Brain pericyte (primary cell): ENCODE measurements around the gene ZBTB46.

Experiments used
- DNase-seq: peaks from one replicate; pipeline ENCODE4 v3.0.0-alpha.2; 2012; ENCODE audit warnings: low read depth, low spot score

The ZBTB46 gene

DNA sequence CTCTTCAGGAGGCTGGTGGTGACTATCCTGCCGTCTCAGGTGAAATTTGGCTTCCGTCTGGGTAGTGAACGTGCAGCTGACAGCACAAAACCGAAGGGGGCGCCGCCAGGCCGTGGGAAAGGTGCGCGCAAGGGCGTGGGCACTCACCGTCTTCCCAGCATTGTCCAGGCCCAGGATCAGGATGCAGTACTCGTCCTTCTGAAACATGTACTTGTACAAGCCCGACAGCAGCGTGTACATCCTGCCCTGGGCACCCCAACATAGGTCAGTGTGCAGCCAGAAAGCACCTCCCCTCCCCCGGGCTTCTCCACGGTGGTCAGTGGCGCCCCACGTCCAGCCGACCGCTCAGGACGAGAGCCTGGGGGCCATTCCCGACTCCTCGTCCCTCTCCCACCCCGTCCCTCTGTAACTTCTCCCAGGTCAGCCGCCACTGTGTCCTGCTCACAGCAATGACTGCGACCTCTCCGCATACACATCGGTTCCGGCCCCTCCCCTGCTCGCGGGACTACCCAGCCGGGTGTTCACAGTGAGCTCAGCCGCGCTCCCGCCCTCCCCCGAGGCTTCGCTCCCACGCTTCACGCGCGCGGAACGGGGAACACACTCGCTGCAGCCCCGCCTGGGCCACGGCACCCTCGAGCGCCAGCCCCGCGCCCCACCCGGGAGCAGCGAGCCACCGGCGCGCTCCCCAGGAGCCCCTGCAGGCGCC lies 124.1 kb downstream of the ZBTB46 start:
- no peak for DNase-seq

GRCh38 chr20:63706027-63706695 lies 124.9 kb downstream of the ZBTB46 start:
- DNase-seq = no peak

GRCh38 chr20:63705232-63706026 lies 125.6 kb downstream of the ZBTB46 start:
- DNase-seq = no peak

GRCh38 chr20:63704749-63705117 lies 126.3 kb downstream of the ZBTB46 start:
- DNase-seq = no peak

- DNase-seq = no peak
Observed at GRCh38 chr20:63703976-63704748, 126.9 kb downstream of the ZBTB46 start.

- DNase-seq = no peak
Observed at GRCh38 chr20:63703471-63703975, 127.5 kb downstream of the ZBTB46 start.

GRCh38 chr20:63702751-63703470 lies 128.2 kb downstream of the ZBTB46 start:
- DNase-seq = no peak

DNA sequence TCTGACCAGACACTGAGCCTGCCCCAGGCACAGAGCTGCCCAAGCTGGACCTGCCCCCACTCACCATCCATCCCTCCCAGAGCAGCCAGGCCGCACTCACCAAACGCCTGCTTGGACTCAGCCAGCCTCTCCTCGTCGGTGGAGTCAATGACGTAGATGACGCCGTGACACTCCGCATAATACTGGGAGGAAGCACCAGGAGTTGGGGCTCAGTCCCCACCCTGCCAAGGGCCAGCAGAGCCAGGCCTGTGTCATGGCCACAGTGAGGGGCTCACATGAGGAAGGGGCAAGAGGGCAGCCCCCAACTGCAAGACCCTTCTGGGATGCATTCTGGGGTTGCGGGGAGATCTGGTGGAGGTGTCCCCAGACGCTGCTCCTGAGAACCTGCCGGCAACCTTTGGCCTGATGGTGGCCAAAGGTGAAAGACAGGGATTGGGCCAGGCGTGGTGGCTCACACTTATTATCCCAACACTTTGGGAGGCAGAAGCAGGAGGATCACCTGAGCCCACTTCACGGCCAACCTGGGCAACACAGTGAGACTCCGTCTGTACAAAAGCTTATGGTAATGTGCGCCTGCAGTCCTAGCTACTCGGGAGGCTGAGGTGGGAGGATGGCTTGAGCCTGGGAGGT lies 128.9 kb downstream of the ZBTB46 start:
- DNase-seq = no peak

GRCh38 chr20:63701329-63702035 lies 129.6 kb downstream of the ZBTB46 start:
- no peak for DNase-seq

DNA sequence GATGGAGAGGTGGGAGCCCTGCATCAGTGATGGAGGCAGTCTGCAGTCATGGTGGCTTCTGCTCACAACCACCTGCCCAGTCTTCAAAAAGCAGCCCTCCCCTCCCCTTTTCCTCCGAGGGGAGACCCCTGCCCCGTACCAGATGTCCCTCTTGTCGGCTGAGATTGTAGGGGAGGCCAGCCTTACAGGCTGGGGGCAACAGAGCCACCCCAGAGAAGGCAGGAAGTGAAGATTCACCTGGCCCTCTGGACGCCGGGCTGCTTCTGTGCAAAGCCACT lies 130.1 kb downstream of the ZBTB46 start:
- DNase-seq = no peak

- no peak for DNase-seq
Observed at GRCh38 chr20:63700199-63701050, 130.6 kb downstream of the ZBTB46 start.

DNA sequence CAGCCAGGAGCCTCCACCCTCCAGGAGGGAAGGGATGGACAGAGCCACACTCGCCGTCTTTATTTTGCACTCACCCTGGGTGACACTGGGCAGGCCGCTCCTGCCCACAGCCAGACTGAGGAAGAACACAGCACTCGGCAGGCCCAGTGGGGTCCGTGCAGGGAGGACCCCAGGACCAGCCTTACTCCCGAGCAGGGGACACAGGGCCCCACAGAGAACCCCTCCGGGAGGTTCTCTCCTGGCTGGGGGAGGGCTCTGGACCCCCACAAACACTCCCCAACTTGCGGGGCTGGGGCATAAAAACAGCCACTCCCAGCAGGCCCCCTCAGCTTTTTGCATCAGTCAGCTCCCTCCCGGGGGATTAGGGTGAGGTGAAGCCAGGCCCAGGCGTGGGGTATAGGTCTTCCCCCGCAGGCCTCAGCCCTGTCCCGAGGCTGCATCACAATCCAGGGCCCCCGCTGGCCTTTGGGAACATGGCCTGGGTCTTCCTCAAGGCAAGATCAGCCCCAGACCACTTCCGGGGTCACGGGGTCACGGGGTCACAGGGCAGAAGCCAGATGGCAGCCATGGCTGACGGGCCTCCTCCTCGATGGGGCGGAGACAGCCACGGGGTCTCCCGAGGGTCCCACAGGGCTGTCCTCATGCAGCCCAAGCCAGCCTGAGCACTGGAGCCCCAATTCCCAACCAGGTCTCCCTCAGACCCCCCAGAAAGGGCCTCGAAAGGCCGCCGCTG lies 131.4 kb downstream of the ZBTB46 start:
- DNase-seq = no peak

DNA sequence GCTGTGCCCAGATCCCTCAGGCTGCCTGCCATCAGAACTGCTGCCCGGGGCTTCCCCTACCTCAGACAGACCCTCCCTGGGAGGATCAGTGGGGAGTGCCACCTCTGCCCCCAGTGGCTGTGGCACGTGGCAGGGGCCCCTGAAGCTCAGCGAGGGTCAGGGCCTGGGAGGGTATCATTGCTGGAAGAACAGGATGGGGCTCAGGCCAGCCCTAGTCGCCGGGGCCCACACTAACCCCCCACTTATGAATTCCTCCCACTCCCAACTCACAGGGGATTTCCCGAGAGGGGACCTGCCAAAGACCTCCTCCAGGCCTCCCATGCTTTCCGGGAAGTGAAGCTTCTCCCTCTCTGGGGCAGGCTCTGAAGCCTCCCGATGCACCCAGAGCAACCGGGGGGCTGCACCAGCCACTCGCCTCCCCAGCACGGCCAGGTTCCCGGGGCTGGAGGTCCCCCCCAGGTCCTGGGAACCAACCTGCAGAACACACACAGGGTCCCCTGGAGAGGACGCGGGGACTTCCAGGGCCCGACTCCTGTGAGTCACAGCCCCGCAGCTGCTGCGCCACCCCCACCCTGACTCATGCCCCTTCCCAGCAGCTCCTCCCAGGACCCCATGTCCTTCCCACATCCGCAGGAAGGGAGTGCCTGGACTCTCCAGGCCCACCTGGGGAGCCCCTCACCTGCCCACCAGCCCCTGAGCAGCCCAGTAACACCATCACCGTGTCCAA lies 132.2 kb downstream of the ZBTB46 start:
- DNase-seq = peak; percentile 71

DNA sequence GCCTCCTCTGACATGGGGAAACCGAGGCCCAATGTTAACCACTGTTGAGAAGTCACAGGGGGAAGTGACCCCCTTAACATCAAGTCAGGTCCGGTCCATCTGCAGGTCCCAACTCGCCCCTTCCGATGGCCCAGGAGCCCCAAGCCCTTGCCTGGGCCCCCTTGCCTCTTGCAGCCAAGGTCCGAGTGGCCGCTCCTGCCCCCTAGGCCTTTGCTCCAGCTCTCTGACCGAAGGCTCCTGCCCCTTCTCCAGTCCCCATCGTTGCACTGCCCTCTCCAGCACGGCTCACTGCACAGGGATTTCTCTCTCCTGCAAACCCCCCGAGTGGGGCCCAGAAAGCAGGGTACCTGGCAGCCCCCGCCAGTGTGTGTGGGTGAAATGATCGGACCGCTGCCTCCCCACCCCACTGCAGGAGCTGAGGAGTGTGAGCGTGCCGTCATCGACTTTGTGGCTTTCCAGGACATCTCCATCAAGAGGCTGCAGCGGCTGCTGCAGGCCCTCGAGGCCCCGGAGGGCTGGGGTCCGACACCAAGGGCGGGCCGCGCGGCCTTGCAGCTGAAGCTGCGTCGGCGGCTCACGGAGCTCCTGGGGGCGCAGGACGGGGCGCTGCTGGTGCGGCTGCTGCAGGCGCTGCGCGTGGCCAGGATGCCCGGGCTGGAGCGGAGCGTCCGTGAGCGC lies 133.1 kb downstream of the ZBTB46 start:
- DNase-seq = no peak

DNA sequence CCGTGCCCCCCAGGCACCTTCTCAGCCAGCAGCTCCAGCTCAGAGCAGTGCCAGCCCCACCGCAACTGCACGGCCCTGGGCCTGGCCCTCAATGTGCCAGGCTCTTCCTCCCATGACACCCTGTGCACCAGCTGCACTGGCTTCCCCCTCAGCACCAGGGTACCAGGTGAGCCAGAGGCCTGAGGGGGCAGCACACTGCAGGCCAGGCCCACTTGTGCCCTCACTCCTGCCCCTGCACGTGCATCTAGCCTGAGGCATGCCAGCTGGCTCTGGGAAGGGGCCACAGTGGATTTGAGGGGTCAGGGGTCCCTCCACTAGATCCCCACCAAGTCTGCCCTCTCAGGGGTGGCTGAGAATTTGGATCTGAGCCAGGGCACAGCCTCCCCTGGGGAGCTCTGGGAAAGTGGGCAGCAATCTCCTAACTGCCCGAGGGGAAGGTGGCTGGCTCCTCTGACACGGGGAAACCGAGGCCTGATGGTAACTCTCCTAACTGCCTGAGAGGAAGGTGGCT lies 133.7 kb downstream of the ZBTB46 start:
- DNase-seq = no peak

DNA sequence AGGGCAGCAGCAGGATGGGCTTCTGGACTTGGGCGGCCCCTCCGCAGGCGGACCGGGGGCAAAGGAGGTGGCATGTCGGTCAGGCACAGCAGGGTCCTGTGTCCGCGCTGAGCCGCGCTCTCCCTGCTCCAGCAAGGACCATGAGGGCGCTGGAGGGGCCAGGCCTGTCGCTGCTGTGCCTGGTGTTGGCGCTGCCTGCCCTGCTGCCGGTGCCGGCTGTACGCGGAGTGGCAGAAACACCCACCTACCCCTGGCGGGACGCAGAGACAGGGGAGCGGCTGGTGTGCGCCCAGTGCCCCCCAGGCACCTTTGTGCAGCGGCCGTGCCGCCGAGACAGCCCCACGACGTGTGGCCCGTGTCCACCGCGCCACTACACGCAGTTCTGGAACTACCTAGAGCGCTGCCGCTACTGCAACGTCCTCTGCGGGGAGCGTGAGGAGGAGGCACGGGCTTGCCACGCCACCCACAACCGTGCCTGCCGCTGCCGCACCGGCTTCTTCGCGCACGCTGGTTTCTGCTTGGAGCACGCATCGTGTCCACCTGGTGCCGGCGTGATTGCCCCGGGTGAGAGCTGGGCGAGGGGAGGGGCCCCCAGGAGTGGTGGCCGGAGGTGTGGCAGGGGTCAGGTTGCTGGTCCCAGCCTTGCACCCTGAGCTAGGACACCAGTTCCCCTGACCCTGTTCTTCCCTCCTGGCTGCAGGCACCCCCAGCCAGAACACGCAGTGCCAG lies 134.3 kb downstream of the ZBTB46 start, which contains the start of gene TNFRSF6B:
TNFRSF6B (plus strand) TSS at position 25 of the 729 bp plus-strand sequence; CDS start at position 141, 116 bp downstream.
- DNase-seq = no peak
